Brain pericyte (primary cell): ENCODE results near the gene CHMP4A.

Experiments used
- DNase-seq: peaks from one replicate; pipeline ENCODE4 v3.0.0-alpha.2; 2012; ENCODE audit warnings: low read depth, low spot score

Gene CHMP4A, protein sequence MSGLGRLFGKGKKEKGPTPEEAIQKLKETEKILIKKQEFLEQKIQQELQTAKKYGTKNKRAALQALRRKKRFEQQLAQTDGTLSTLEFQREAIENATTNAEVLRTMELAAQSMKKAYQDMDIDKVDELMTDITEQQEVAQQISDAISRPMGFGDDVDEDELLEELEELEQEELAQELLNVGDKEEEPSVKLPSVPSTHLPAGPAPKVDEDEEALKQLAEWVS

DNA sequence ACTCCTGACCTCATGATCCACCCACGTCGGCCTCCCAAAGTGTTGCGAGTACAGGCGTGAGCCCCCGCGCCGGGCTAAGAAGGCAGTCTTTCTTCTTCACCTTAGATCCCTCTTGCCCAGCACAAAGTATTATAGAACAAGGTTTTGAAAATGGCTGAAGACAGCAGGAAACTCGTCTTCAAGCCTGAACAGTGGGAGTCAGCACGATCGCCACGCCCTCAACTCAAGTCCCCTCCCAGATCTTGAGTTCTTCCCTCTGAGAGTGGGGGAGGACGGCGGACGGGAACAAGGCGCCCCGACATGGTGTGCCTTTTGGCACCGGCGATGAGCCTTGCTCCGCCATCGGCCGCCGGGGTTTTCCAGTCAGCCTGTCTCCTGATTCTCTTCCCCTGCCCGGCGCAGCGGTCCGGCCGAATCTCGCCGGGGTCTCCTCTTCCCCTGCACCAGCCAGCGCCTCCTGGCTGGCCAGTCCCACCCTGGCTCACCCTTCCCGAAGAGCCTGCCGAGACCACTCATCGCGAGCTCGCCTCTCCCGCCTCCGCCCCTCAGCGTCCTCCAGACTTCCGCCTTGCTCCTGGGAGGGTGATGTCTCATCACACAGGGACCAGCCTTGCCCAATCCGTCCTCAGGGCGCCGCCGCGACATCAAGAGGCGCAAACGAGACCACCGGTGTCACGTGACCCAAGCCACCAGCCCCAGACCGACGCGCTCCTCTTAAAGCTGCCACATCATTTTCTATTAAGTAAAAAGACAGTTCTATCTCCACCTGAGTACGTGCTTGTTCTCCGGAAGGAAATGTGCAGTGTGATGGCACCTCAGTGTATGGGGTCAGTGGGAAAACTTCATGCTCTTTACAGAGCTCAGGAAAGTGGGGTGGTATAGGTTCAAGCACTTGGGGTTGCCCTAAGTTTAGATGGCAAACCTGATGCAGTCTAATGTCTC lies at the start of gene CHMP4A:
Gene CHMP4A (minus strand): TSS at position 565 of the 942 bp plus-strand sequence. CDS start 49 bp downstream, at position 516.
- peak; percentile 96 for DNase-seq

DNA sequence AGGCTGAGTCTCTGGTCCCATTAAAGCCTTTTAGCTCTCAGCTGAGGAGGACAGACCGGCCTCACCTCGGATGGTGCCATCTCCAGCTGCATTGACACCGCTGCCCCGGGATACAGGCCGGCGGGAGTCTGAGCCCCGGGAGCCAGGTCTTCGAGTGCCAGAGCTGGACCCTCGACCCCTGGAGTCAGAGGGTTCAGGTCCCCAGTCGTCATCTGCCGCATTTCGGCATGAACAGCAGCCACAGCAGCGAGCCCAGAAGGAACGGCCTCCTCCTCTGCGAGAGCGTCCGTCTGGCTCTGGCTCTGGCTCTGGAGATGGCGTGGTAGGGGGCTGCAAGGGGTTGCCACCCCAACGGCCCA lies 48.7 kb upstream of the CHMP4A start:
- DNase-seq: no peak

DNA sequence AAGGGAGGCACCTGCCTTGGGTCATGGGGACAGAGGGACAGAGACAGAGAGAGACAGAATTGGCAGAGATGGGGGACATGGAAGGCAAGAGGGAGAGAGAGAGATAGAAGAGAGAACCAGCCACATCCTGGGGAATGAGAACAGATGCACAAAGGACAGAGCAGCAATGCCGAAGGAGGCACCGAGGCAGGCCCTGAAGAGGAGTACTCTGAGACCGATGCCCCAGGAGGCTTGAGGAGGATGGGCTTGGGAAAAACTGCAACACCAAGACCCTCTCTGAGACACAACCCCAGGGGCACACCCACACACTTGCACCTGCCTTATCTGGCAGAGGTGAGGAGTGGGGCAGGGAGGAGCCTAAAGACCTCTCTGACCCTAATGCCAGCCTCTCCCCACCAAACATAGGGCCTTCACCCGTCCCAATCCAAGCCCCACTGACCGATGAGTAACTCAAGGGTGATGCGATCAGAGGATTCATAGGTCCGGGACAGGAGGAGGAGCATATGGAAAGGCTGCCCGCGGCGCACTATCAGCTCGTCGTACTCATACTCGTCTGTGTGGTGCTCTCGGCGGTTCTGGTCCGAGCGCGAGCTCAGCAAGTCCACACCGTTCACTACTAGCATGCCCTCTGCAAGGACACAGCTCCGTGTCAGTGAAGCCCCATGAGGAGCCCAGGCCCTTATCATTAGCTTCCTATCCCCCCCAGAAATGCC lies 48.1 kb upstream of the CHMP4A start:
- no peak for DNase-seq

DNA sequence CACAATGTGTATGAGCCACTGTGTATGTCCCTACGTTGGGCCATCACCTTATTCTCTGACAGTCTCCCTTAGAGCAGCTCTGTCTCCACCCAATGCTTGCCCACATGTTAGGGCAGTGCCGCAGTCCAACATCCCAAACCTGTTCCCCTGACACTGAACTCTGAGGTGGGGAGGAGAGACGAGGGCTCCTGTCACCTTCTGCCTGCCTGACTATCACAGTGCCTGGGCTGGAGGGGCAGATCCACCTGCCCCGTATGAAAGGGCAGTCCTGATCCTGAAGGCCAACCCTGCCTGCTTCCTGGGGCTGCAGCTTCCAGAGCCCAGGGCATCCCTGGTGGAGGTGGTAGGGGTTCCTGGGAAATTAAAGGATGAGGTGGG lies 47.5 kb upstream of the CHMP4A start:
- no peak for DNase-seq

DNA sequence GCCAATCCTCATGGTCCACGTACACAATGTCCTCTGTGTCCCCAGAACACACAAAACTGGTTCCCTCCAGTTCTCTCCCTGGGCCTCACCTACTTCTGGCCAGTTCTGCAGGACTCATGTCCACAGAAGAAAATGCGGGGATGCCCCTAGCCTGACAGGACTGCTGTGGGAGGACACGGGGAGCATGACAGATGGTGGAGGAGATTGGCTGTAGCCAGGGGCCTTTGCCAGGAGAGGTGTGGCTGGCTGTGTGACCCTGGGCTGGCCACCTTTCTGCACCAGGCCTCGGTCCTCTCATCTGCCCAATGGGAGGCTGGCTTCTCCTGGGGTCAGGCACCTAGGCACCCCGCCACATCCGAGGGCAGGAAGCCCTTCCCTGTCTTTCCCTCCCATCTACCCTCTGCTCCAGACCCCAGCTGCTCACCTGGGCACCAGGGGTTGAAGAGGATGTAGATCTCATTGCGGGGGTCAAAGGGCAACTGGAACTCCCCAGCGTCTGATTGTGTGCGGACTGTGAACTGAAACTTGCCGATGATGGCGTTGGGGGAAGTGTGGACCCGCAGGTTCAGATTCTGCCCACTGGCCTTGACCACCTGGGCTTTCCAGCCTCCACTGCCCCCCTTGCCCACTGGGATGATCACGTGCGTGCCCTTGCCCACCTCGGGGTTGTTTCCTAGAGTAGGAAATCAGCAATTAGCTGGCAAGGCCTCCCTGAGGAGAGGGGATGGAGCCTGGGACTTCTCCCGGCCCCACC lies 46.9 kb upstream of the CHMP4A start:
- DNase-seq: no peak

DNA sequence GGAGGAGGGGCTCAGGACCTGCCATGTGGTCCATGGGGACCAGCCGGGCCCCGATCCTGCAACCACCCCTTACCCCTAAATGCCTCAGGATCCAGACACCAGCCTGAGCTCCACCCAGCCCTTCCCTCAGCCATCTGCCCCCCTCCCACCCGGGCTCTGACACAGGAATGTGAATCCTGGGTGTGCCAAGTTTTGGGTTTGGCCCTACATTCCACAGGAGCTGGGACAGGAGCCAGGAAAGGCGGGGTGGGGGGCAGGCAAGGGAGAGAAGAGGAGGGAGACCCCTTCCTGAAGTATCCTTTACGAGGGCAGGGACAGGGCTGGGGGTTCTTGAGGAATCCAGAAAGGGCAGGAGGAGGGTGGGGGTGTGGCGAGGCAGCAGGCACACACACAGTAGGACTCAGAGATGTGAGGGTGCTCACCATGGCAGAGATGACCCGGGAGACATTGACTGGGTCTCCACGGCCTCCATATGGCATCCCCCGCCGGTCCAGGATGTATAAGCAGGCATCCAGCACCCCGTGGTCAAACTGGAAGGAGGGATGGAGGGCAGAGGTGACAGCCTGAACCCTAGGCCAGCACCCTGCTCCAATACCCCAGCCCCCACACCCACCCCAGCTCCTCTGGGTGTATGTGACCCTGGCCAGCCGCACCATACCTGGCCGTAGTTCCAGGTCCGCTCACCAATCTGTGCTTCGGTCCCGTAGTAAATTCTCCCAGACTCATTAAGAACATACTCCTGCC lies 46.2 kb upstream of the CHMP4A start:
- DNase-seq: no peak

DNA sequence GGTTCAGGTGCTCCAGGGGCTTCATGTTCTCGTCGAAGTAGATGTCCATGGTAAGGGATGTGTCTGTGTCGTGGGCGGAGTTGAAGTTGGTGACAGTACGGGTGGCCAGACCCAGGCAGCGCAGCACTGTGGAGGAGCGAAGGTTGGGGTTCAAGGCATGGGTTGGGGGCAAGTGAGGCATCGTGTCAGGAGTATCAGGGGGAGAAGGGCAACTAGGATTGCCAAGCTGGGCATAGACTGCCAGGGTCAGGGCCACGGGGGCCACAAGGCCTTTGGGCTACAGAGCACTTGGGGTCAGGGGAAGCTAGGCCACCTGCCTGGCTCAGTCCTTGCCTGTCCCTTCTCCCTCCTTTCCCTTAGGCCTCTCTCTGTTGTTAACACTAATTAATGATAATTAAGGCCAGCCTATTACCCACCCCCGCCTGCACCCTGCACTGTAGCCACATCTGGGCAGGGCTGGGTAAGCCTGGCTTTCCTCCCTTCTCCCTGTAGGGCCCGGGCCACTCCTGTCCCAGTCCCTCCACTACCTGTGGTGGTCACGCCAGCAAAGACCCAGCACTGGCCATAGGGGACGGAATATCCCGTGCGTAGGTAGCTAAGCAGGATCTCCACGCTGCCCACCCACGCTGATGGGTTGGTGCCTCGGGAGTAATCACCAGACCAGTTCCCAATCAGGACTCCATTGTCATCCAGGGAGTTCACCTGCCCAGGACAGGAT lies 45.4 kb upstream of the CHMP4A start:
- no peak for DNase-seq

DNA sequence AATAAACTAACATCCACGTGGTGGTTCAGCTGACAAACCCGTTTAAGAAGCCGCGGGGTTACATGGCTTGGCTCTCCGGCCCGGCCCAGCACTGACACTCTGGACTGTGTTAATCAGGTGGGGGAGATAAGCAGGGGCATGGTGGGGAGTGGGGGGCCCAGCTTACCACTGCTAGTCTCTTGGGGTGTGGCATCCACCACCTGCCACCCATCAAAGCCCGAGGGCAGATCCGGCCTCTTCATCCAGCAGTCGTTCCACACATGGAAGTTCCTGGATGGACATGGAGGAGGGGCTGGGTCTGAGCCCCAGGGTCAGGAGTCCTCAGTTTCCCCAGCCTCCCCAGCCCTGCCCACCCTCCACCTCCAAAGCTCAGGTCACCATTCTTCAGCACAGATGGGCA lies 44.8 kb upstream of the CHMP4A start:
- DNase-seq: no peak

DNA sequence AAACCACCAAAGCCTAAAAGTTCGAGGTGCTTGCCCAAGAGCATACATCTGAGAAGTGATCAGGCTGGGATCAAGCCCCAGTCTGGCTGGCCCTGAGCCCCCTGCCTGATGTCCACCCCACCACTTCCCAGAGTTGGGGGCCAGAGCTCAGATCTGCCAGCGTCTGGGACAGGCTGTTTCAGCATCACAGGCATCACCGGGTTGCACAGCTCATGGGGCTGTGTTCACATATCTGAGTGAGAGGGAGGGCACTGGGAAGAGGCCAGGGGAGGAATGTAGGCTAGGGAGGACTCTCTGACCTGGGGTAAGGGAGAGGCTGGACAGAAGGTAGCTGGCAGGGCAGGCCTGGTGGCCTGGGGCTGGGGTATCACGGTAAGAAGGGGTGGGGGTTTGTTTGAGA lies 43.7 kb upstream of the CHMP4A start:
- DNase-seq: no peak

DNA sequence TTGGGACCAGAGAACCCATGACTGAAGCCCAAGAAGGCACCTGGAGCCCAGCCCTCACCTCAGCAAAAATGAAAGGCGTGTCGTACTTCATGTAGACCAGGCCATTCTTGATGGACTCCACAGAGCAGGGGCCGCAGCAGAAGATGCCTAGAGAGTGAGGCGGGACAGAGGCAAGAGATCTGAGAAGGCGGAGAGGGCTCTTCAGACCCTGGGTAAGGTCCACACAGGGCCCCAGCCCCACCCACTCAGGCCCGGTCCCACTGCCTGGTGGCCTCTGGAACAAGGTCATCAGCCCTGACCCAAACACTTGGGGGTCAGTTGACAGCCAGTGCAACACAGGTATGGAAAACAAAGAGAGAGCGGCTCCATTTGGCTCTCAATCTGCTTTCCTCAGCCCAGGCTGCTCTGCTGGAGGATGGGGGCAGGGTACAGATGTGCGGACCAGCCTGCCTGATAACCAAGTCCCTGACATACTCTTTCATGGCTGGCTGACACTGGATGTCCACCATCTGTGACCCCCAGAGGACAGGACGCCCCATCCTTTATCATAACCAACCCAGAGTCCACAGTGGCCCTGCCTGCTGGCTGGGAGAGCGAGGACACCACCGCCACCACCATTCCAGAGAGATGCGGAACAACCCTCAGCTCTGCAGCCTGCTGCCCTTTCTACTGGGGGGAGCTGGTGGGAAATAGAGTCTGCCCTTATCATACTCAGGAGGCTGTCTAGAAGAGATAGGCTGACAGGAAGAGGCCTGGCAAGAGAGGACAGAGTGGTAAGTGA lies 42.8 kb upstream of the CHMP4A start:
- DNase-seq: no peak

DNA sequence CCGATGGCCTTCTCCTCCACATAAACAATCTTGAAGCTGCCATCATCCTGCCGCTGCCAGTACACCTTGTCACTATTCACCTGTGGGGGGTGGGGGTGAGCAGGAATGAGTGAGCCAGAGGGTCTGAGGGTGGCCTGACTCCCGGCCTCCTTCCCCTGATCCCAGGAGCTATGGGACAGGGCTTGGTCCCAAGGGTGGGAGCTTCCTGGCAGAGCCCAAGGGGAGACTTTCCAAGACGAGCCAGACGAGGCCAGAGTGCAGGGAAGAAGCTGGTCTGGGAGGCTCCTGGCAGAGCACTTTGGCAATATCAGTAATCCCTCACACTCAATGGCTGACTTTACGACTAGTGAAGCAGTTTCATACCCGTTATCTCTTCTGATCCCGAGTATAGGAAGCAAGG lies 42.1 kb upstream of the CHMP4A start:
- DNase-seq: no peak

DNA sequence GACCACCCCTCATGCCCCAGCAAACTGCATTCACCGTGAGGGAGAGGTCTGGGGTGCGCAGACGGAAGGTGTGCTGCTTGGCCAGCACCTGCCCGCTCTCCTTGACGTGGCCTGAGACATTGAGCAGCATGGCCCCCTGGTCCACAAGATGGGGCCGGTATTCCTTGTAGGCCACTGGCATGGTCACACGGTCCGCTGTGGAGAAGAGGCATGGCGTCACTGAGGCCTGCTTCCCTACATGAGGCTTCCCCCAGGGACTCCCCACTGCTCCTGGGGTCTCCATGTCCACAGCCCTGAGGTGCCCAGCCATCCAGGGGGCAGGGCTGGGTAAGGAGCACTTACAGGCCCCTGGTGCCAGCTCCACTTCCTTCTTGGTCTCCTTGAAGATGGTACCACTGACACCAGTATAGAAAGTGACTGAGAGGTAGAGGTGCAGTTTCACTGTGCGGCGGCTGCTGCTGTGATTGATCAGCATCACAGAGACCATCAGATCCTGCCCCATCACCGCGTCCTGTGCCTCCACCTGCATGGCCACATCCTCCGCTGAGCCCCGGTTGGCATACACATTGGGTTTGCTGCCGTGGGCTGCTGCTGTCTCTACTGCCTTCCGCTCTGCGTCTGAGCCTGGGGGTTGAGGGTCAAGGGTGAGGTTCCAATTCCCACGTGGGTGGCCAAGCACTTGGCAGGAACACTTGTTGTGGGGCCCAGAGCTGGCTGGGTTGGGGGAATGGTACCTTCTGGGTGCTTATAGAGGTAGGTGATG lies 41.5 kb upstream of the CHMP4A start:
- DNase-seq: no peak

DNA sequence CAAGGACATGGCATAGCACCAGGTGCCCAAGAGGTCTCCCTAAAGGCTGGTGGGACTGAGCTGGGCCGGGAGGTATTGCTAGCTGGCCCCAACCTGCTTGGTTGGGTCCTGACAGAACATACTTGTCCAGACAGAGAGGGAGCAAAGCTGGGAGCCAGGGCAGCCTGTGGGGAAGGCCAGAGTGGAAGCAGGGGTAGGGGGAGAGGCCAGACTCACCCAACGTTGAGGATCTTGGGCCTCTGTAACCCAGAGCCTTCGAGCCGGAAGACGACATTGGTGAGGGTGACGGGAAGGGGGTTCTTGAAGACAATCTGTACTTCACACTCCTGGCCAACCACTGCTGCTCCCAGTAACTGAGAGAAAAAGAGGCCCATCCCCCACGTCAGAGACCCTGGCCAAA lies 40.6 kb upstream of the CHMP4A start:
- DNase-seq: no peak

DNA sequence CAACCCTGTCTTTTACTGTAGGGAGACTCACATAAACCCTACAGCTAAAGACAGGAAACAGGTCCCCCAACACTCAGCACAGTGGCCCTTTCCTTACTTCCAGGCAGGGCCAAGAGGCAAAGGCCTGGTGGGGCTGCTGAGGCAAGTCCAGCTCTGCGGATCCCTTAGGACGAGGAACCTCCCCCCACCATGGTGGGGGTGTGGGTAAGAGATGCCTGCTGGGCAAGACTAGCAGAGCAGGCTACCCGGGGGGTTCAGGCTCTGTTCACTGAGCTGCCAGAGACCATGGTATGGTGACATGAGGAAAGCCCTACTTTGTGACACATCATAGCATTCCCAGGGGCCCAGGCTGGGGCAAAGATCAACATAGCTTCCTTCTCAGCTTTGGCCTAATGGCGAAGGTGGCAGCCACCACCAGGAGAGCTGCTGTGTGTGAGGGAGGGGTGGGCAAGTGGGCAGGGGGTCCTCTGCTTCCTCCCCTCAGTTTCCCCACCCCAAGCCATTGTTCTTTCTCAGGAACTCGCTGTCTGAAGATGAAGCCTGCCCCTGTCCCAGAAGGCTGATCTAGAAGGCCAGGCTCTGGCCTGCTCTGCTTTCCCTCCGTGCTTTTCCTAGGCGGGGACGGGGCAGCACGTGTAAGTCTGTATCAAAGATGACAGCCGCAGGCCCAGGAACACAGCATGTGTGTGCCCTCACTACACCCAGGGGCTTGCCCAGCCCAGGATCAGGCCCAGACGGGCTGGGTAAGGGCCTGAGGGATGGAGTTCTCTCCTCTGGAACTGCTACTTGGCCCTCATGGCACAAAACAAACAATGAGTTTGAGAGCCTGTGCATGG lies 39.2 kb upstream of the CHMP4A start:
- no peak for DNase-seq

DNA sequence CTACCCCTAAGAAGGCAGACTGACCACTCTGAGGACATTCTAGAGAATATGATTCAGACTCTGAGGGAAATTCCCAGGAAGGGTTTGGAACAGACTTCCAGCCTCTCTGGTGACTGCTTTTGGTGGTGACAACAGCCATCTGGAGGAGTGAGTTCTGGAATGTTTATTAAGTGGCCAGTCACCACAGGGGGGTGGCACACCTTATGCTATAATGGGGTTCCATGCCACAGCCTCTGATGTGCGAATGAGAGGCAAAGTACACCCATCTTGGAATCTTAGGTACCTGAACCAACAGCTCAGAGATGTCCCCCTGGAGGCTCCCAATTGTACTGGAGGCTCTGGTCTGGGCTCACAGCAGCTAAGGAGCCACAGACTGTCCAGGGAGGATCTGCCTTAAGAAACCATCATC lies 38.6 kb upstream of the CHMP4A start:
- no peak for DNase-seq

DNA sequence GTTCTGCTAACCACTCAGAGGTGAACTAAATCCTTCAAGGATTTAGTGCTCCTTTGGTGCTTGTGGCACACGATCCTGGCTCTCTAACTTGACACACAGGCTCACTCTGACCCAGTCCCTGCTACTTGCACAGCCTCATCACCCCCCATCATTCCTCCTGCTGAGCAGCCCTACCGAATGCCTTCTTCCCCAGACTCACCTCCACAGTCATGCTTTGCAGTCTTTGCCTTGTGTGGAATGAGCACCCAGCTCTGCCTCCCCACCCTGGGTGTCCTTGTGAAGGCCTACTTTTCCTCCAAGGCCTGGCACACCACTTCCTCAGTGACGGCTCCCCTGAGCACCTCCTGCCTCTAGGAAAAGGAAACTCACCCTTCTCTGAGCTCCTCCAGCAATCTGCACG lies 37.1 kb upstream of the CHMP4A start:
- DNase-seq: no peak

DNA sequence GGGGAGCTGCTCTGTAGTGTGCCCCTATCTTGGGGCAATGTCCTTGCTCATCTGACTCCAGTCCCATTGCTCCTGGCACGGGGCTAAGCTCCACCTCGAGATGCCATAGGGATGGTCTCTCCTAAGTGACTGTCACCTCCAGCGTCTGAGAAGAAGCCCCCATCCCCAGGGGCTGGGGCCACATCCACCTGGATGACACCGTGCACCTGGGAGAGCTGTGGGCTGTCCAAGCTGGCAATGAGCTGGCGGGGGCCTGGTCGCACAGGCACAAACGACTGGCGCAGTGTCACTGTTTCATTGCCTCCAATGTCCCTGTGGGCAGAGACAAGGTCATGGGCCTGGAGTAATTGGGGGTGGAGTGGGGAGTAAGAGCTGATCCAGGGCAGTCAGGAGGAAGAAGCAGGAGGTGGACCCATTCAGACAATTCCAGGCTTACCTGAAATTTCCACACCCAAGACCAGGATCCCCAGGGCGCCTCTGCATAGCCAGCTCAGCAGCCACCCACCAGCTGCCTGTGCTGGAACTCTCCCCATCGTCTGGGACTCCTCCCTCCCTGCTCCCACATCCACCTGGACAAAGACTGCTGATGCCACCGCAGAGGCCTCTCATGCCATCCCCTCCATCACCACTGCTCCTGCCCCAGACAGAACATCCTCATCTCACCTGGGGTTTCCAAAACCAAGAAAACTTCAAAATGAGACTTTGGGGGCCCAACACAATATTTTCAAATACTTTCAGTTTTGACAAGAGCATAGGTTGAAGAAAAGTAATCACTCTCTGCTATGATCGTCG lies 36.1 kb upstream of the CHMP4A start:
- no peak for DNase-seq
